K562 (cell line): ENCODE measurements around the gene AGR2. TPM values are rescaled to one million over a fixed set of nuclear protein-coding genes. Genes with fewer than 3 reads are reported as not detected.

Experiments
- ATAC-seq: fragments of 200-7000 bp; cut with Tn5 transposase; 3 replicates; pipeline ENCODE4 v1.9.1; 2020; ENCODE audit warnings: moderate library complexity
- BruUV-seq: library from RNA; stranded (reverse); fragments of 400-500 nt; replicated peaks from 2 replicates; lab custom pipeline; 2021; lab: Mats Ljungman, UMichigan
- CTCF ChIA-PET: fragments of 300-600 bp; formaldehyde crosslinking; extraction: SDS; loops from one replicate; lab custom pipeline; 2021; ENCODE audit warnings: low intra/inter-chr PET ratio; lab: Yijun Ruan, JAX
- POLR2A ChIA-PET: fragments of 300-600, 350-650 bp; sonication (Branson Sonifier 250); formaldehyde crosslinking; extraction: SDS; loops from one replicate; lab custom pipeline; 2021; ENCODE audit warnings: antibody characterized with exemption, inconsistent platforms; lab: Yijun Ruan, JAX
- DNase-seq, 4 experiments: peaks; one replicate each; pipeline versions ENCODE4 v3.0.0 to v3.0.0-alpha.2; 2011 to 2018; ENCODE audit warnings: low spot score in 3 of 4, mixed read lengths in 3 of 4; ENCODE audit errors: extremely low read depth in 1 of 4
- FAIRE-seq: peaks from 2 replicates; lab custom pipeline; 2011; peaks lifted over from hg19 to GRCh38; lab: Jason Lieb, UNC
- H2AFZ ChIP-seq: 2 replicates; pipeline ENCODE4 v1.6.0; 2011; ENCODE audit warnings: low read depth, low read length, control low read depth, inconsistent platforms
- H3K27ac ChIP-seq: fragments of 200-600 bp; 3 replicates; pipeline ENCODE4 v1.8.0; 2011; ENCODE audit warnings: low read depth, mild to moderate bottlenecking, control low read depth, inconsistent platforms, low read length, moderate library complexity, mixed read lengths; ENCODE audit errors: extremely low read depth
- H3K27me3 ChIP-seq, 2 experiments: fragments of 300-600 bp in 1 of 2; 2 replicates in 1 of 2; 3 replicates in 1 of 2; pipeline versions ENCODE4 v1.6.0 to v1.8.0; 2011; ENCODE audit warnings: inconsistent platforms in 2 of 2, low read length in 2 of 2, mild to moderate bottlenecking in 1 of 2, mixed read lengths in 1 of 2, moderate library complexity in 1 of 2; ENCODE audit not compliant: control insufficient read depth in 2 of 2, insufficient read depth in 2 of 2
- H3K36me3 ChIP-seq: fragments of 300-600 bp; 3 replicates; pipeline ENCODE4 v1.8.0; 2011; ENCODE audit warnings: mild to moderate bottlenecking, low read length, inconsistent platforms; ENCODE audit not compliant: control insufficient read depth, insufficient read depth
- H3K4me1 ChIP-seq, 2 experiments: fragments of 200-600 bp in 1 of 2; replicated peaks in 1 of 2; 2 replicates in 1 of 2; 3 replicates in 1 of 2; pipeline versions ENCODE4 v1.5.1 to v1.8.0; 2011; ENCODE audit warnings: inconsistent platforms in 2 of 2, low read length in 2 of 2, mild to moderate bottlenecking in 1 of 2, mixed read lengths in 1 of 2, moderate library complexity in 1 of 2; ENCODE audit not compliant: control insufficient read depth in 2 of 2, insufficient read depth in 2 of 2
- H3K4me2 ChIP-seq: 2 replicates; pipeline ENCODE4 v1.6.1; 2011; ENCODE audit warnings: low read length, control low read depth, inconsistent platforms, mixed read lengths; ENCODE audit not compliant: insufficient read depth
- H3K4me3 ChIP-seq: fragments of 200-600 bp; sonication (generic), shearing (Covaris generic); 2 replicates; pipeline ENCODE4 v1.5.1; 2016; ENCODE audit warnings: control low read depth, inconsistent platforms
- H3K79me2 ChIP-seq: fragments of 200-600 bp; 3 replicates; pipeline ENCODE4 v1.8.0; 2011; ENCODE audit warnings: low read length, inconsistent platforms; ENCODE audit not compliant: control insufficient read depth, insufficient read depth
- H3K9ac ChIP-seq, 2 experiments: 2 replicates each; pipeline versions ENCODE4 v1.6.0 to v1.6.1; 2011; ENCODE audit warnings: low read depth in 2 of 2, low read length in 2 of 2, control low read depth in 1 of 2, inconsistent platforms in 1 of 2, mild to moderate bottlenecking in 1 of 2, mixed read lengths in 1 of 2; ENCODE audit not compliant: insufficient read depth in 1 of 2
- H3K9me1 ChIP-seq: one replicate; pipeline ENCODE4 v1.6.0; 2011; ENCODE audit warnings: inconsistent platforms, mild to moderate bottlenecking, low read length, moderate library complexity; ENCODE audit not compliant: control insufficient read depth, insufficient read depth
- H3K9me3 ChIP-seq: replicated peaks from 2 replicates; pipeline ENCODE4 v1.5.1; 2011; ENCODE audit warnings: low read depth, low read length, inconsistent platforms; ENCODE audit not compliant: control insufficient read depth, insufficient read depth
- H4K20me1 ChIP-seq: replicated peaks from 2 replicates; pipeline ENCODE4 v1.6.1; 2011; ENCODE audit warnings: low read length, inconsistent platforms, mixed read lengths; ENCODE audit not compliant: control insufficient read depth, insufficient read depth
- ATF4 ChIP-seq: fragments of 450-650 bp; formaldehyde crosslinking; IDR thresholded peaks from 2 replicates; pipeline ENCODE4 v1.4.0; 2022; ENCODE audit warnings: mild to moderate bottlenecking, moderate library complexity
- GATAD2A ChIP-seq: fragments of 450-650 bp; IDR thresholded peaks from 2 replicates; pipeline ENCODE4 v1.6.1; 2017
- GATAD2B ChIP-seq: fragments of 450-650 bp; IDR thresholded peaks from 2 replicates; pipeline ENCODE4 v1.6.1; 2017; ENCODE audit warnings: mild to moderate bottlenecking, borderline replicate concordance
- KDM5B ChIP-seq: fragments of 200-600 bp; sonication (generic); IDR thresholded peaks from 2 replicates; pipeline ENCODE4 v1.6.1; 2012; ENCODE audit warnings: low read depth, mild to moderate bottlenecking, moderate library complexity, low read length, control low read depth, inconsistent platforms; ENCODE audit not compliant: insufficient replicate concordance
- XRCC3 ChIP-seq: fragments of 450-650 bp; IDR thresholded peaks from 2 replicates; pipeline ENCODE4 v1.6.1; 2017; ENCODE audit warnings: mild to moderate bottlenecking, moderate library complexity
- ZNF408 ChIP-seq: fragments of 250-450 bp; sonication (Bioruptor Pico); IDR thresholded peaks from 2 replicates; pipeline ENCODE4 v1.4.0; 2020; ENCODE audit warnings: low read depth, mild to moderate bottlenecking, moderate library complexity
- WGBS: fragments of 100-300 bp; shearing (Covaris generic); methylation state at CpG from one replicate; pipeline ENCODE4 v1.1.6; 2016; ENCODE audit warnings: low coverage, mixed read lengths; ENCODE audit not compliant: insufficient coverage; ENCODE audit errors: missing lambda C conversion rate; 5-methylcytosine and 5-hydroxymethylcytosine counted together
- in situ Hi-C: fragments of 300-500 bp; cut with MboI; formaldehyde crosslinking; loops from 4 replicates; pipeline ENCODE4 v1.15.0; 2018; ENCODE audit warnings: inconsistent platforms, mixed read lengths
- intact Hi-C: fragments of 100-400 bp; cut with micrococcal nuclease; formaldehyde crosslinking; loops from 2 replicates; pipeline ENCODE4 v1.14.2; 2022
- polyA plus RNA-seq, 8 experiments: library from polyadenylated mRNA; depleted of rRNA in 4 of 8; stranded (reverse) in 5 of 8; unstranded in 3 of 8; fragments of >200 nt; fragmentation: Nextera tagmentation in 2 of 8; fragmentation: Illumina TruSeq in 1 of 8; extraction: Ambion mirVana in 2 of 8; extraction: Trizol in 1 of 8; gene quantifications; 2 replicates each; pipeline versions ENCODE4 v1.2.1 to v1.2.3, GENCODE V29; 2011 to 2014; ENCODE audit warnings: inconsistent platforms in 1 of 8, missing spikeins in 1 of 8
- total RNA-seq, 7 experiments: library from RNA; depleted of rRNA in 6 of 7; stranded (reverse); fragments of >200 nt in 6 of 7; fragmentation: Illumina TruSeq in 2 of 7; extraction: Trizol in 2 of 7; gene quantifications; 2 replicates each; pipeline versions ENCODE4 v1.2.1 to v1.2.3, GENCODE V29; 2011 to 2021; ENCODE audit warnings: low replicate concordance in 1 of 7
- TF ChIP-seq, protein P1 (sequence below): sonication (generic); formaldehyde crosslinking; IDR thresholded peaks from 2 replicates; pipeline ENCODE4 v1.9.0; 2022; ENCODE audit warnings: mild to moderate bottlenecking, missing genetic modification reagents
- TF ChIP-seq, protein P2 (sequence below): fragments of 450-650 bp; formaldehyde crosslinking; IDR thresholded peaks from 2 replicates; pipeline ENCODE4 v1.4.0; 2020; ENCODE audit warnings: mild to moderate bottlenecking

AGR2 gene
- total and polyA plus RNA-seq, 9 of the 15 experiments (the other 6 are each of a cell fraction or from before 2014, with no cell fraction given) = 0.66 TPM; not detected in 8

- Histone ChIP-seq H2AFZ (peak overlapping the region; percentile 9; the same call in 1 of the 2 replicates), H3K27ac (no peak overlapping the region), H3K9ac (no peak overlapping the region), H3K4me1 (no peaks in the 10 kb centered on the region)
- intact Hi-C loops = no loop called here
- ATAC-seq (peak; percentile 28; the same call in 1 of the 3 replicates), DNase-seq (no peak)
- TF ChIP-seq ZNF408 (CRISPR knock-in tag) = no peak
- TF ChIP-seq KDM5B = no peak
- no peak for TF ChIP-seq GATAD2B
- TF ChIP-seq XRCC3 = no peak
- no peak for TF ChIP-seq GATAD2A
- TF ChIP-seq ATF4 (CRISPR knock-in tag) = no peak
- TF ChIP-seq, protein P1, sequence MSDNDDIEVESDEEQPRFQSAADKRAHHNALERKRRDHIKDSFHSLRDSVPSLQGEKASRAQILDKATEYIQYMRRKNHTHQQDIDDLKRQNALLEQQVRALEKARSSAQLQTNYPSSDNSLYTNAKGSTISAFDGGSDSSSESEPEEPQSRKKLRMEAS (CRISPR knock-in tag) = no peak
- TF ChIP-seq, protein P2, sequence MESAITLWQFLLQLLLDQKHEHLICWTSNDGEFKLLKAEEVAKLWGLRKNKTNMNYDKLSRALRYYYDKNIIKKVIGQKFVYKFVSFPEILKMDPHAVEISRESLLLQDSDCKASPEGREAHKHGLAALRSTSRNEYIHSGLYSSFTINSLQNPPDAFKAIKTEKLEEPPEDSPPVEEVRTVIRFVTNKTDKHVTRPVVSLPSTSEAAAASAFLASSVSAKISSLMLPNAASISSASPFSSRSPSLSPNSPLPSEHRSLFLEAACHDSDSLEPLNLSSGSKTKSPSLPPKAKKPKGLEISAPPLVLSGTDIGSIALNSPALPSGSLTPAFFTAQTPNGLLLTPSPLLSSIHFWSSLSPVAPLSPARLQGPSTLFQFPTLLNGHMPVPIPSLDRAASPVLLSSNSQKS = no peak
- TF ChIP-seq, all 486 proteins: peak for 0
- no peak overlapping the region for H3K4me2 ChIP-seq
- peaks cover 0 to 5% of the 10 kb centered on the region in 2 experiments; a peak in 2 of 5 replicates for H3K27me3 ChIP-seq
- CTCF ChIA-PET = no interaction called here
- H3K36me3 ChIP-seq = no peaks in the 10 kb centered on the region
- no TSS peak for BruUV-seq
- H3K4me3 ChIP-seq = no peak overlapping the region
- H3K79me2 ChIP-seq = no peaks in the 10 kb centered on the region
- POLR2A ChIA-PET = interaction anchor here (0.6 to 1.7 kb wide), 4 partner anchors 9 to 408 kb away, joined by 4 to 6 read pairs (median 4); no protein-coding TSS in a partner anchor
- in situ Hi-C loops = no loop called here
- no peaks in the 10 kb centered on the region for H3K9me1 ChIP-seq
- 0% methylated on average over 4 of the region's 4 CpGs for whole genome bisulfite sequencing
- FAIRE-seq = peak; percentile 19
- no peaks in the 10 kb centered on the region for H3K9me3 ChIP-seq
- H4K20me1 ChIP-seq = no peaks in the 10 kb centered on the region
These were observed 36.9 kb upstream of the AGR2 start for GRCh38 chr7:16841681-16842080.
